ENCODE data around the gene RAB24.
"Not testable (repeated sequence)": the region's sequence is repeated elsewhere in the genome, so short reads cannot be mapped to it uniquely, and the experiment has no call there.

RAB24 gene

DNA sequence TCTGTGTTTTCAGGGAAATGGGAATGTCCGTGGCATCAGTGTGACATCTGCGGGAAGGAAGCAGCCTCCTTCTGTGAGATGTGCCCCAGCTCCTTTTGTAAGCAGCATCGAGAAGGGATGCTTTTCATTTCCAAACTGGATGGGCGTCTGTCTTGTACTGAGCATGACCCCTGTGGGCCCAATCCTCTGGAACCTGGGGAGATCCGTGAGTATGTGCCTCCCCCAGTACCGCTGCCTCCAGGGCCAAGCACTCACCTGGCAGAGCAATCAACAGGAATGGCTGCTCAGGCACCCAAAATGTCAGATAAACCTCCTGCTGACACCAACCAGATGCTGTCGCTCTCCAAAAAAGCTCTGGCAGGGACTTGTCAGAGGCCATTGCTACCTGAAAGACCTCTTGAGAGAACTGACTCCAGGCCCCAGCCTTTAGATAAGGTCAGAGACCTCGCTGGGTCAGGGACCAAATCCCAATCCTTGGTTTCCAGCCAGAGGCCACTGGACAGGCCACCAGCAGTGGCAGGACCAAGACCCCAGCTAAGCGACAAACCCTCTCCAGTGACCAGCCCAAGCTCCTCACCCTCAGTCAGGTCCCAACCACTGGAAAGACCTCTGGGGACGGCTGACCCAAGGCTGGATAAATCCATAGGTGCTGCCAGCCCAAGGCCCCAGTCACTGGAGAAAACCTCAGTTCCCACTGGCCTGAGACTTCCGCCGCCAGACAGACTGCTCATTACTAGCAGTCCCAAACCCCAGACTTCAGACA is 9.5 kb downstream of the RAB24 start:
- DNase-seq (ENCODE audit: low spot score): no peak

DNA sequence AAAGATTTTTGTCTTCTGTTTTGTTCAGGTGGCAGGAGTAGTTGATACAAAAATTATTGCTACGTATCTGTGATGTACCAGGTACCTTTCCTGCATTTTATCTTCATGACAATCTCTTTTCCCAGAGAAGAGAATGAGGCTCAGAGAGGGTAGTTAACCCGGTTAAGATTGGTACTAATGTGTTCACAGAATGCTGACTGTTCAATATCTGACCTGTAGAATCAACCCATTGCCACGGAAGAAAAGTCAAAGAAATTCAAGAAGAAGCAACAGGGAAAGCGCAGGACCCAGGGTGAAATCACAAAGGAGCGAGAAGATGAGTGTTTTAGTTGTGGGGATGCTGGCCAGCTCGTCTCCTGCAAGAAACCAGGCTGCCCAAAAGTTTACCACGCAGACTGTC is 11.8 kb downstream of the RAB24 start:
- DNase-seq (ENCODE audit: low spot score): no peak

DNA sequence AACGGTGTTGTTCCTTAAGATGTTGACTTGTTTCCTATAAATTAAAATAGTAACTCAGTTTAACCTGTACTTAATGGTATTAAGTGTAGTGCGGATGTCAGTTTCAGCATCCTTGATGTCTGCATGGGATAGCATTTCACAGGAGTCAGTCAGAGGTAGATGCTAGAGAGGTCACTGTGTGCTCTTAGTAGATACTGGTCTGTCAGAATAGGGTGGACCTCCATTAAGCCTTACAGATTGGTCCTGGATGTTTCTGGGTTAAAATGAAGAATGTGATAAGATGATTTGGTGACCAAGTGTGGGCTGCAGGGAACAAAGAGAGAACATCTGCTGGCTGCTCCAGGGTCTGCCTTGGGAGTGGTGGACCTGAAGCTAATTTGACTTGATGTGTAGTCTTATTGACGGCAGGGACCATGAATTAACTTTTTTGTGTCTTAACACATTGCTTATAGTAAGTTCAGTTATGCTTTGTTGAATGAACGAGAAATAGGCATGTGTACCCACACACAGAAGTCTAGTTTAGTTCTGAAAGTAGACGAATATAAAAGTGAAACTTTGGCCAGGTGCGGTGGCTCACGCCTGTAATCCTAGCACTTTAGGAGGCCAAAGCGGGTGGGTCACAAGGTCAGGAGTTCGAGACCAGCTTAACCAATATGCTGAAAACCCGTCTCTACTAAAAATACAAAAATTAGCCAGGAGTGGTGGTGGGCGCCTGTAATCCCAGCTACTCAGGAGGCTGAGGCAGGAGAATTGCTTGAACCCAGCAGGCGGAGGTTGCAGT is 12.5 kb downstream of the RAB24 start:
- DNase-seq (ENCODE audit: low spot score): no peak

DNA sequence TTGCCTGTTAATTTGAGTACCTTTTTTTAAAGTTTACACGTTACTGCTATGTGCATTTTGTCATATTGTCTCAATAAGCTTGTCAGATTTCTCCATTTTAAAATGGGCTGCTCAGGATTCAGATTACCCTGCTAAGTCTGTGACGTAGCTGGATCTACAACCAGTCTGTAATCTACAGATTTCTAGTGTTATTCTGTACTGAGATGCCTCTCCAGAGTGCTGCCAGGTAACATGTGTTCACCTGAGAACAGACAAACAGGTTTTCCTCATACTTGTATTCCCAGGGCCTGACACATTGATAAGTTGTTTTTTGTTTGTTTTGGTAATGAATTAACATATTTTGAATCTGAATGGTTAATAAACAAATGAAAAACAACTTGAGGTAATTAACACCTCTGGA is 15.3 kb downstream of the RAB24 start:
- DNase-seq (ENCODE audit: low spot score): no peak

DNA sequence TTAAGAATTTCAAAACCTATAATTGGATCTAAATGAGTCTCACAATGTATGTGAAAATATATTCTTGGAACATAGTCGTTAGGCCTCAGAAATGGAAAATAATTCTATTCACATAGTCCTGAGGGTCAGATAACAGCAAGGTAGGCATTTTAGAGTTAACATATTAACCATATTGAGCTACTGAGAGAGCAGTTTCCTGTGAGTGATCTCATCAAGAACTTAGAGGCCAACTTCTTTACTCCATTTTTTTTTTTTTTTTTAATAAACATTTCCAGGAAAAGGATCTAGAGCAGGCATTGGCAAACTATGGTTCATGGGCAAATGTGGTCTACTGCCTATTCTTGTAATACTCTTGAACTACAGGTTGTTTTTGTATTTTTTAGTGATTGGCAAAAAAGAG is 26.6 kb downstream of the RAB24 start:
- DNase-seq (ENCODE audit: low spot score): no peak

DNA sequence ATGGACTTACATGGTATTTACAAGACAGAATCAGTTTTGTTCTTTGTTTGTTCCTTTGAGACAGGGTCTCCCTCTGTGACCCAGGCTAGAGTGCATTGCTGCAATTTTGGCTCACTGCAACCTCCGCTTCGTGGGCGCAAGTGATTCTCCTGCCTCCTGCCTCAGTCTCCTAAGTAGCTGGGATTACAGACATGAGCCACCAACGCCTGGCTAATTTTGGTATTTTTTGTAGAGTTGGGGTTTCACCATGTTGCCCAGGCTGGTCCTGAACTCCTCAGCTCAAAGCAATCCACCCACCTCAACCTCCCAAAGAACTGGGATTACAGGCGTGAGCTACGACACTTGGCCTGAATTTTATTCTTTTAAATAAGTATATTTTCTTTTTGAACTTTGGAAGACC is 27.6 kb downstream of the RAB24 start:
- DNase-seq (ENCODE audit: low spot score): no peak

DNA sequence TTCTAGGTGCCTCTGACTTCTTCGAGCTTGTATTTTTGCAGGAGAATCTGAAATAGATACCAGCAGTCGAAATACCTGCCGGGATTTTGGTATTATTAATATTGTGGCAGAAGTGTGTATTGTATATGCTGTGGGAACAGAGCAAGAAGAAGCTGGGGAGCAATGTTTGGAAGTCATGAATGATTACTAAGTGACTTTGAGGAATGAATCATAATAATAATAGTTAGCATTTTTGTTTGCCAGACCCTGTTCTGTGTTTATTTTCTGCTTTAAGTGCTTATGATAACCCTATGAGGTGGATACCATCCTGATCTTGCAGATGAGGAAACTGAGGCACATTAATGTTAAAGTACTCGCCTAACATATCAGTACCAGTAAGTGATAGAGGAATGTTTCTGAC is 32.4 kb downstream of the RAB24 start:
- DNase-seq (ENCODE audit: low spot score): no peak

DNA sequence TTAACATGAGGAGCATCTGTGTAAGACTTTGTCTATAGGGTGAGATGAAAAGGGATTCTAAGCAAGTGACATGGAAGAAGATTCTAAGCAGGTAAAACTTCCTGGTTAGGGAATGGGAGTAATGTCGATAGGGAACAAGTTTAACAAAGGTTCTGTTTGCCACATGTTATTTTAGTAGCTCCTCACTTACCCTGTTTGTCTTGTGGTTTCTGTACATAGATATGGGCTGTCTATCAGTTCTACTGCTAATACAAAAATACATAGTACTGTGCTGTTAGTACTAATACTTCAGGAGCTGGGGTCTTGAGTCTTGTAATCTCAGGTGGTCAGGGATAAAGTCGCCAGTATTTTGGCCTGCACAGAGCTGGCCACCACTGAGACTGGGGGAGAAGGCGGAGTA is 32.9 kb downstream of the RAB24 start:
- DNase-seq (ENCODE audit: low spot score): no peak

DNA sequence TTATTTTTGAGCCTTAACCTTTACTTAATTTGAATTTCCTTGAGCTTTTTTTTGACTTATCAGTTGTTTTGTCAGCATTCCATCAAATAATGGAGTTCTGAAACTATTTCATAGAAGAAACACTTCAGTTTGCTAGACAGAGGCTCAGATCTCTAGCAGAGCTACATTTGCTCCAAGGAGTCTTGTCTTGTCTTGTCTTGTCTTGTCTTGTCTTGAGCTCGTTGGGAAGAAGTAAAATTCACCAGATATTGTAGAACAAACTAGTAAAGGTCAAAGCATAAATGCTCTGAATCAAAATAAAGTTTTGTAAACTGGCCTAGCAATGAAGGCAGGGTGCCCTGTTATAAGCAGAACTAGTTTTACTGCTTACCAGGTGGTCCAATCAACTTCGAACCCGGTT is 33.5 kb downstream of the RAB24 start:
- no peak for DNase-seq (ENCODE audit: low spot score)

DNA sequence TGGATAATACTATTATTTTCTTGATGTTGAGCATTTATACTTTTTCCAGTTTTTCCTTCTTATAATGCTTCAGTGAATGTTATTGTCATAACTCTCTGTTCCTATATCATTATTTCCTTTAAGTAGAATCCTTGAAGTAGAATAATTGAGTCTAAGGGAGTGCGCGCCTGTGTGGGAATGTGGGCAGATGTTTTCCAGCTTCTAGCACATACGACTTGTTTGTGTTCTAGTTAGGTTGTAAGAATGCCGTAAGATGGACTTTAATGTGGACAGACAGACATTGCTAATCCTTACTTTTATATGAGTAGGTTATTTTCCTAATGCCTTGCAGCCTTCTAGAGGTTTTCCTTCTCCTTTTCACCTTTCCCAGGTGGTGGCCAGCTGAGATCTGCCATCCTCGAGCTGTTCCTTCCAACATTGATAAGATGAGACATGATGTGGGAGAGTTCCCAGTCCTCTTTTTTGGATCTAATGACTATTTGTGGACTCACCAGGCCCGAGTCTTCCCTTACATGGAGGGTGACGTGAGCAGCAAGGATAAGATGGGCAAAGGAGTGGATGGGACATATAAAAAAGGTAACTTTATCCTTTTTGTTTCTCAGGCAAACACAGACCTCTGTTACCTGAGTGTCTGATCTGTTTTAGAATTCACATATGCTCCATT is 34.2 kb downstream of the RAB24 start:
- DNase-seq (ENCODE audit: low spot score): no peak

DNA sequence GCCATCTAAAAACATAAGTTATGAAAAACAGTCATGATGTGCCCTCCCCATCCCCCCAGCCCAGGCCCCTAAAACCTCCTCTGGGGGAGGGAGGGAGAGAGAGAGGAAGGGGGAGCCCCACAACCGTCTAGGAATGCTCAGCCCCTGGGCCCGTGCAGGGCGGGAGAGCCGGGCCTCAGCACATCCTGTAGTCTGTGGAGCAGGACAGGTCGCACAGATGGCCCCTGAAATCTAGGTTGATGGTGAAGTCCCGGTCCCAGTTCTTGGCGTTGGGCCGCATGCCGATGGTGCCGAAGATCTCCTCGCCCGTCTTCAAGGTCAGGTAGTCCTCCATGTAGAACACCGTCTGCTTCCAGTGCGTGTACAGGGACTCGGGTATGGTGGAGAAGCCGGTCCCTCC is 38.1 kb downstream of the RAB24 start:
- DNase-seq (ENCODE audit: low spot score): no peak

DNA sequence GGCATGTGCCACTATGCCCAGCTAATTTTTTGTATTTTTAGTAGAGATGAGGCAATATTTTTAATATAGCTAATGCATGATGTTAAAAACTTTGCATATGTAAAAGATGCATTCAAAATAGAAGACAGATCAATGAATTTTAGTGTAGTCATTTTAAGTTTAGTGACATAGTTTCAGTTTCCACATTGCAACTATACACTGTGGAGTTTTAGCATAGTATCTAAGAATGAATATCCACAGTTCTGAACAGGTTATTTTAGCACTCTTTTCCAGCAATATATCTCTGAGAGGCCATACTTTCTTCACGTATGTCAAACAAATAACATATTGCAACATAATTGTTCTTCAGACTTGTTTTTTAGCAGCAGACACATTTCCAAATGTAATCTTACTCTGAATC is 39.3 kb downstream of the RAB24 start:
- DNase-seq (ENCODE audit: low spot score): no peak

DNA sequence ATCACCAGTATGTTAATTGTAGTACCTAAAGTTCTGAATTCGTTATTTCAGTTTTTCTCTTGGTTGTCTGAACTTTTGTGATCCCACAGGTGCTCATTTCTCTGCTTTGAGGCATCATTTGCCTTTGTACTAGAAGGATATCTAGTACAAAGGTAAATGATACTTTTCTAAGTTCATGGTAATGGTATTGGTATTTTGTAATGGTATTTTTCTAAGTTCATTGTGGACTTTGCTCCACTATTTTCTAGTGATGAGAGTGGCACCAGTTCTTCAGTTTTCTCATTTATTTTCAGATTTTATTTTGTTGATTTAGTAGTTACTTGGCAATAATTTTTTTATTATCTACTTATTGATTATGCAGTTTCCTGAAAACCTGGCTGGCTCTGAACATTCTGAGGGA is 42.0 kb downstream of the RAB24 start:
- no peak for DNase-seq (ENCODE audit: low spot score)

DNA sequence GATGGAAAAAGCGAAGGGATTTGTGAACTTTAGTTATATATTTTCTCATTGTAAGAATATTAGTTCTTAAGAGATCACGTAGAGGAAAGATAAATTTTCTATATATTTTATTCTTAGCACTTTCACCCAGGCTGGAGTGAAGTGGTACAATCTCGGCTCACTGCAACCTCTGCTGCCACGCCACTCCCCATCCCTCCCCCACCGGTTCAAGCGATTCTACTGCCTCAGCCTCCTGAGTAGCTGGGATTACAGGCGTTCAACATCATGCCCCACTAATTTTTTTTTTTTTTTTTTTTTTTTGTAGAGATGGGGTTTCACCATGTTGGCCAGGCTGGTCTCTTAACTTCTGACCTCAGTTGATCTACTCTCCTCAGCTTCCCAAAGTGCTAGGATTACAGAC is 42.6 kb downstream of the RAB24 start:
- DNase-seq (ENCODE audit: low spot score): no peak

DNA sequence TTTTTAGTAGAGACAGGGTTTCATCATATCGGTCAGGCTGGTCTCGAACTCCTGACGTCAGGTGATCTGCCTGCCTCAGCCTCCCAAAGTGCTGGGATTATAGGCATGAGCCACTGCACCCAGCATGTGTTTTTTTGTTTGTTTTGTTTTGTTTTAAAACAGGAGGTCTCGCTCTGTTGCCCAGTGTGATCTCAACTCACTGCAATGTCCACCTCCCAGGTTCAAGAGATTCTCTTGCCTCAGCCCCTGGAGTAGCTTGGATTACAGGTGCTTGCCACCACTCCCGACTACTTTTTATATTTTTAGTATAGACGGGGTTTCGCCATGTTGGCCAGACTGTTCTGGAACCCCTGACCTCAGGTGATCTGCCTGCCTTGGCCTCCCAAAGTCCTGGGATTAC is 44.8 kb downstream of the RAB24 start:
- DNase-seq (ENCODE audit: low spot score): not testable (repeated sequence)

DNA sequence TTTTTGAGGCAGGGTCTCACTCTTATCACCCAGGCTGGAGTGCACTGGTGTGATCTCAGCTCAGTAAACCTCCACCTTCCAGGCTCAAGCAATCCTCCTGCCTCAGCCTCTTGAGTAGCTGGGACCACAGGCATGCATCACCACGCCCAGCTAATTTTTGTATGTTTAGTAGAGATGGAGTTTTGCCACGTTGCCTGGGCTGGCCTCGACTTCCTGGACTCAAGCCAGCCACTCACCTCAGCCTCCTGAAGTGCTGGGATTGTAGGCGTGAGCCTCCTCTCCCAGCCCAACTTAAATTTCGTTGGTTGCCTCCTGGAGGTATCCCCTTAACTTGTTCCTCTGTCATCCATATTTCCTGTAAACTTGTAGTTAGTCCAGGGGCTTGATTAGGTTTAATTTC is 47.2 kb downstream of the RAB24 start:
- DNase-seq (ENCODE audit: low spot score): no peak

DNA sequence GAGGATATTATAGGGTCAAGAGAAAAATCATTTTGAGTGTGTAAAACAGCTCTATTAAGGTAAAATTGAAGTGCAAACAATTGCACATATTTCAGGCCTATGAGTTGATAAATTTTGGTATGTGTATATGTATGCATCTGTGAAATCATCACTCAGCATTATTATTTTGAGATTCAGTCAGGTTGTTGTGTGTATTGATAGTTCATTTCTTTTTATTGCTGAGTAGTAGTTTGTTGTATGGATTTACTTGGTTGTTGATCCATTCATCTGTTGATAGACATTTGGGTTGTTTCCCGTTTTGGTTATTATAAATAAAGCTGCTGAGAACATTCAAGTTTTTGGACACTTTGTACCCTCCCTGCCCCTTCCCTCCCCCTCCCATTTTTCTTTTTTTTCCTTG is 50.3 kb downstream of the RAB24 start:
- no peak for DNase-seq (ENCODE audit: low spot score)

All from pons (tissue), 1 donor.